Measurements from ENCODE around the gene GAREM1.
A peak's percentile ranks its signal among the peaks of the same experiment; 100 is the strongest.
"Not testable (repeated sequence)": the region's sequence is repeated elsewhere in the genome, so short reads cannot be mapped to it uniquely, and the experiment has no call there.

Gene GAREM1

DNA sequence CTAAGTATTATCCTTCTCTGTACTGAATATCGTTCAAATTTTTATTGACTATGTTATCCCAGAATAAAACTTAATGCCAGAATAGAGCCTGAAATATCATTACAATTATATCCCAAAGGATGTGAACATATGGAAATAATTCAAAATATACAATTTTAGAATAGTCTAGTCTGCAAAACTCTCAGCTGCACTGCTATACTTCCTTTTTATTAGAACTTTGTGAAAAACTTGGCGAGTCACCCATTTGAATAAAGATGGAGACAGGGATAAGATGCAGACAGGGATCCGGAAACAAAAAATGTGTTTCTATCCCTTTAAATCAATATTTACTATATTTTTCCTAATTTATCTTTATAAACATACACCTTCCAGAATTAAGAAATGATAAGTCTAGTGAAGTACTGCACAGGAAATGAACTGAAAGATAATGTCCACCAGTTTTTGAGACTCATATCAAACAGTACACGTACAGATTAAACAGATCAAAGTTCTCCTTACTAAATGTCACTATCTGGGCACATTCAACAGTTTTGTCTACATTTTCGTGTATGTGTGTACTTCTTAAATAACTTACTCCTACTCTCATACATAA lies 173.0 kb downstream of the GAREM1 start:
- DNase-seq (ENCODE audit: low read depth in 1 of 2, low spot score in 1 of 2) = no peak

DNA sequence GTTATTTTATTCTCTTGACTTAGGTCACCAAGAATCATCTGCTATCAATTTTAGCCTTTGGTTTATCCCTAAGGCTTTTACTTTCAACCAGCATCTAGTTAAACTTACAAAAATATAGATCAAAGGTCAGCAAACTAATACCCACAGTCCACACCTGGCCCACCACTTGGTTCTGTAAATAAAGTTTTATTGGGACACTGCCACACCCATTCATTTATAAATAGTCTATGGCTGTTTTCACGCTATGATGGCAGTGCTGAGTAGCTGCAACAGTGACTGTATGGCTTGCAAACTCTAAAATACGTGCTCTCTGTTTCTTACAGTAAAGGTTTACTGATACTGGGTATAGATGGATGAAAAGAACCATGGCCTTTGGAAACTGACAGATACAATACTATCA lies 173.8 kb downstream of the GAREM1 start:
- DNase-seq (ENCODE audit: low read depth in 1 of 2, low spot score in 1 of 2) = no peak

DNA sequence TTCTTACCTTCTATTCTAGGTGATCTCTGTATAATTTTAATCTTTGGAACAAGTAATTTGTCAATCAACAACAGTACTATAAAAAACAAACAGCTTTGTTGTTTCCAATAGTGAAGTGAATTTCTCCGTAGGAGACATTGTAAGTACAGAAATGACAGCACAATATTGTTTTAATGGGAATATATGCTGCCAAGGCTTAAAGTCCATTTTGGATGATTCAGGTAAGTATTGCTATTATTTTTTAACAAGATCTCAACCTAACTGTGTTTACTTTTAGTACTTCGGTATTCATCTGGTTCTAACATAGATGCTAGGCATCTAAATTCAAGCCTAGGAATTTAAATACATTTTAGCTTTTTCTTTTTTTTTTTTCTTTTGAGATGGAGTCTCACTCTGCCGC lies 175.1 kb downstream of the GAREM1 start:
- DNase-seq (ENCODE audit: low read depth in 1 of 2, low spot score in 1 of 2) = no peak

DNA sequence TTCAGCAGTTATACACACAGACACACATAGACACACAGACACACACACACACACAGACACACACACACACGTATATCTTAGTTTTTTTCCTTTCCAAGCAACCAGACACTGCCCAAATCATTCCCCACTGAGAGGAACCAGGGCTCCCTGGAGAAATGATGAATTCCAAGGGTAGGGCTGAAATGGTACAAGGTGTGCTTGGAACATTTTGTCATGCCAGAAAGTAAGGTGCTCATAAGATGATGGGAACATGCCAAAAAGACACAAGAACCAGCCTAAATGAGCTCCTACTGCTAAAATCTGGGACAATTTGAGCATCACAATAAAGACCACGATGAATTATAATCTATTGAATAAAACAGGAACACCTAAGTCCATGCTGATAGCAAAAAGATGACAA lies 177.6 kb downstream of the GAREM1 start:
- no peak for DNase-seq (ENCODE audit: low read depth in 1 of 2, low spot score in 1 of 2)

DNA sequence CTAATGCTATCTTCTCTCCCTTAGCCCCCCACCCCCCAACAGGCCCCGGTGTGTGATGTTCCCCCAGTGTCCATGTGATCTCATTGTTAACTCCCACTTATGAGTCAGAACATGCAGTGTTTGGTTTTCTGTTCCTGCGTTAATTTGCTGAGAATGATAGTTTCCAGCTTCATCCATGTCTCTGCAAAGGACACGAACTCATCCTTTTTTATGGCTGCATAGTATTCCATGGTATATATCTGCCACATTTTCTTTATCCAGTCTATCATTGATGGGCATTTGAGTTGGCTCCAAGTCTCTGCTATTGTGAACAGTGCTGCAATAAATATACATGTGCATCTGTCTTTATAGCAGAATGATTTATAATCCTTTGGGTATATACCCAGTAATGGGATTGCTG lies 179.1 kb downstream of the GAREM1 start:
- DNase-seq (ENCODE audit: low read depth in 1 of 2, low spot score in 1 of 2) = not testable (repeated sequence)

DNA sequence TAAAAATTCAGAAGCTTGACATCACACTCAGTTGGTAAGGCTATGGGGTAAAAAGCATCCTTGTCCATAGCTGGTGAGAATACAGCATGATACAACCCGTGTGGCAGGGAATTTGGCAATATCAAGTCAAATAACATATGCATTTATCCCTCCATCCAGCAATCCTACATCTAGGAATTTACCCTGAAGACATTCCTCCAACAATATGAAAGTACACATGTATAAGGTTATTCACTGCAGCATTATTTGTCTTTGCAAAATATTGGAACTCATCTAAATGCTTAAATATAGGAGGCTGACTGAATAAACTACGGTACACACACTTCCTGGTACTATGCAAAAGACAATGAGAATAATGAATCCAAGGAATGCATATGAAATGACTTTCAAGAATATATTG lies 179.9 kb downstream of the GAREM1 start:
- no peak for DNase-seq (ENCODE audit: low read depth in 1 of 2, low spot score in 1 of 2)

DNA sequence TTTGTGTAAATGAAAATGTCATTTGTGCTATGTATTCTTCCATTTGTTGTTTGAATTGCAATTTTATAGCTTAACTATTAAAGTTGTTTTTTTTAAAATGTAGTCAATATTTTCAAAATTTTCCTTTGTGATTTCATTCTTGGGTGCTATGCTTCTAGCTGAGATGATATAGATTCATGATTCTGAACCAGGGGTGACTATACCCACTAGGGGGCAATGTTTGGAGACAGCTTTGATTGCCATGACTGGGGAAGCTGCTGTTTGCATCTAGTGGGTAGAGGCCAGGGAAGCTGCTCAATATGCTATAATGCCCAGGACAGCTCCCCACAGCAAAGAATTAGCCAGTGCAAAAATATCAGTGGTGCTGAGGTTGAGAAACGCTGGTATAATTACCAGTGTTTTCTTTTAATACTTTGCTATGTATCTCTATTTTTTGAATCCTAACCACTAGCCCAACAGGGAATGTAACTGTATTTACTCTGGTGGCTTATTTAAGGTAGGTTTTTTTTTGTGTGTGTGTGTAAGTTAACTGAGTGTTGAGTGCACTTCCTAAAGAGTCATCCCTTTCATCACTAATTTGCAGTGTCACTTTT lies 181.1 kb downstream of the GAREM1 start:
- peak in 1 of 2 donors; percentile 25 for DNase-seq (ENCODE audit: low read depth in 1 of 2, low spot score in 1 of 2)

DNA sequence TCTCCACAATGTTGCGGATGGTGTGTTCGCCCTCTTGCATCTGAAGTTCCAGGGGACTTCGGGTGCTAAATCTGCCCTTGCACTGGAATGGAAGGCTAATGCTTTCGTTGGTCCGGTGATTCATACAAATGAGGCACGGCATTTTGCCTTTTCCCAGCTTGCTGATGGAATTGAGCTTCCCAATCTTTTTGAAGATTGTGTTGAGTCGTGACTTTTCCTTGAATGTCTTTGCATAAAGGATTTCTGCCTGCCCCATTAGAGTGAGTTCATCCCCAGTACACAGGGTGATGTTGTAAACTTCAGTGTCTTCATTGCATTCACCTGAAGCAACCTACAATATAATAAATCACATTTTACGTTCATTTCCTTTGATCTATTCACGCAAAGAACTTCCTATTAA lies 182.8 kb downstream of the GAREM1 start:
- no peak for DNase-seq (ENCODE audit: low read depth in 1 of 2, low spot score in 1 of 2)

DNA sequence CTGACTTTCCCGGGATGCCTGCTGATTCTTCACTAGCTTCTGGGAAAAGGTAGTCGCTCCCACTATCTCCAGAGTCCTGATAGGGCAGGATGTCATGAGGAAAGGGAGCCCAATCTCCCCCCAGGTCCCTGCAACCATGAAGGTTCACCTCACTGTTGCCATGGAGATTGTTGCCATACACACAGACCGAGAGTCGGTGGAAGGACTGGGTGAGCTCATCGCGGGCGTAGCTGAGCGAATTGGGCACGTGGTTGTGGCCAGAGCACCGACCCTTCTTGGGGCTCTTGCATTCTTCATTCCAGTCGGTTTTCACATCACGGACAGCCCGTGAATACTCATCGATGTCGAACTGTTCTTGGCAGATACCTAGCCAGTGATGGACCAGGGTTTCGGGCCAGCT lies 183.4 kb downstream of the GAREM1 start:
- DNase-seq (ENCODE audit: low read depth in 1 of 2, low spot score in 1 of 2) = no peak

DNA sequence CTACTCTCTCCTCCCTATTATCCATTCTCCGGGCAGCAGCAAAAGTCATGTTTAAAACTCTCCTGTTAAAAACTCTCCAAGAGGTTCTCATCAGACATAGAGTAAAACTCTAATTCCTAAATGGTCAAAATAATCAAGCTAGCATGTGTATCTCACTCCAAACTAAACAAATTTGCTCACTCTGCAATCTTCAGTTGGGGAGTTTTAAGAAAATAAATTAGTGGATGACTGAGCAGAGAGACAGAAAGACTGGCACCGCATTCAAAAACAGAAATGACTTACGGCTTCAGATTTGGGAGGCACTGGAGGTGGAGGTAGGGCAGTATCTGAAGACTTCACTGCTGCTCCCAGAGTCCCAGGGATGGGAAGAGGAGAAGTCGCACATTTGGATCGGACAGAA lies 183.9 kb downstream of the GAREM1 start:
- no peak for DNase-seq (ENCODE audit: low read depth in 1 of 2, low spot score in 1 of 2)

DNA sequence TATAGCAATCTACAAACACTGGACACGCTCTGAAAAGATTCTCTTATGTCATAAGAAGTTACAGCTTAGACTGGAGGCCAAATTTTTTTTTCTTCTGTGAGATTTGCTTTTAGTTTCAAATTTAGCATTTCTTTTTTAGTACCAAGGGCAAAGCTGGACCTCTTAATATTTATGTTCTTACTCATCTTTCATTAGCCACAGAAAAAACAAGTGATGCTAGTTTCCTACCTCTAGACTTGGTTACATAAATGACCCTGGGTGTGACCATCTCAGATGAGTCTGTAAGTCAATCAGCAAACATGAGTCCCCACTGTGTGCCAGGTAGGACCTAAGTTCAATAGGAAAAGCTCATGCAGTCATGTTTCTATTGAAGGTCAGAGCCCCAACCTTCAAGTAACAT lies 186.4 kb downstream of the GAREM1 start:
- no peak for DNase-seq (ENCODE audit: low read depth in 1 of 2, low spot score in 1 of 2)

DNA sequence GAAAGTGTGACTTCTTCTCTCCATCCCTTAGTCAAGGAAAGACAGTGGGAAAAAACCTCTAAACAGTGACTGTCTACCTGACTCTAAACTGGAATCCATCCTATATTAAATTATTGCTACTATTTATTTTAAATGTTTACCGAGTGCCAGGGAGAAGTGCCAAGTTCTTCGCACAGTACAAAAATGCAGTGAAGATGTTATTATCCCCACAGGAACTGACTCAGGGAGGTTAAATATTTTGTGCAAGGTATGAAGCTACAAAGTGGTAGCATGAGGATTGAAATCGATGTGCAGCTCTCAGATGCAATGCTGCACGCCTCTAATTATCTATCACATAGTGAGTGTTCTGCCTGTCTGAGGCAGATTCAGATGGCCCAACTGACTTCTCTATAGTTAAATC lies 189.8 kb downstream of the GAREM1 start:
- DNase-seq (ENCODE audit: low read depth in 1 of 2, low spot score in 1 of 2) = no peak

DNA sequence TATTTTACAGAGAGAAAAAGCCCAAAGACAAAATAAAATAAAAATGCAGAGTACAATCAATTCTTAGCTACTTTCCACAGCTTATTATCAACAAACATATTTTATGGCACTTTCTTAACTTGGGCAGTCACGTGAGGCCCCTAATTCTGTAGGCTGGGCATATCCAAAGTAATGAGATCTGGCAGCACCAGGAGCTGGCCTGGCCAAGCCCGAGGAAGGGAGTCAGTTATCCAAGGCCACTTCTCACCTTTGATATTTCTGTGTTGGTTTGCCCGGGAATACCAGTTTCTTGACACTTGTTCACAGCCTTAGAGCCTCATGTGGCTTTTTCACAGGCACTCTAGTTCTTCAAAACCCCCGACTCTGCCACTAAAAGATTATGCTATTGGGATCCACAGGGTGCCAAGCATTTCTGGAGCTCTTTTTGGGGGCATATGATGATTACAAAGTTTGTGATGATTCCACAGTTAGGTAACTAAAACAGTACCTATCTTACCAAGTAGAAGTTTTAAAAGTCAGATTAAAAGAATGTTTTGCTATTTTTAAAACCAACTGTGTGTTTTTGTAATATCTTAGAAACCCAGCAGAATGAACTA lies 190.4 kb downstream of the GAREM1 start:
- no peak for DNase-seq (ENCODE audit: low read depth in 1 of 2, low spot score in 1 of 2)

DNA sequence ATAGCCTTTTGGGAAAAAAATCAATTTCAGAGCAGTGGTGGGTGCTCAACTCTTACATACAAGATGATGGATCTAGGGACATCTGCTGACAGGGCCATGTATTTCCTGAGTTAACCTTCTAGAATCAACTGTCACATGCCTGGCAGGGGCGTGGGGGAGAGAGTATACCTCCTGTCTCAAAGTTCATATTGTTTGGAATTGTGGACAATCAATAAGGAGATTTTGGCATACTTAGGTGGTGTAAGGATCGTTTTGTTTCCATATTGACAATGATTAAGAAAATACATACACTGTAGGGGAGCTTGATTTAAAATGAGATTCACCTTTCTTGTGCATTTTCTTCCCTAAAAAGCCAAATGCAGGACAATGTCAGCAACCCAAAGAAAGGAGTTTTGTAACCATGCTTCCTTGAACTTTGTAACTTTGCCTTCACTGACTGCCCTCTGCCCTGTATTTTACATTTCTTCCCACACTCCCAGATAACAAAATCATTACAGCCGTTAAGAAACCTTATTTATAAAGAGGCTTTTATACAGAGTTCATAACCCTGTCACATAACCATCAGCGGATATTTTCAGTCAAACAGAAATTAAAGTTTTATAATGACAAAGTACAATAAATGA lies 192.4 kb downstream of the GAREM1 start:
- DNase-seq (ENCODE audit: low read depth in 1 of 2, low spot score in 1 of 2) = no peak

DNA sequence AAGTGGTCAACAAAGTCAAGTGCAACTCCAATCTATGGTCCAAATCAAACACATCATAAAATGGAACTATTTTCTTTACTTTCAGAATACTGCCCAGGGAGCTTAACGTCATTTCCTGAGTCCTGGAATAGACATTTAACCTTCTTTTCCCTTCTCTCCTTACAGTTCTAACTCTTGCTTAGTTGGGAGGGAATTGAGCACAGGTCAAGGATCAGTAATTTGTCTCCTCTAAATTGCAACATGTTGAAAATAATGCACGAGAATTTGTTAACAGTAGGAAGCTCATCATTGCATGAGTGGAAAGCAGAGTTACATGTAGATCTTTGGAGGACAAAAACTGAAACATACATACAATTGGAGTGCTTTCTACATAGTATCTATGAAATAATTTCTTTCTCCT lies 193.1 kb downstream of the GAREM1 start:
- DNase-seq (ENCODE audit: low read depth in 1 of 2, low spot score in 1 of 2) = no peak

DNA sequence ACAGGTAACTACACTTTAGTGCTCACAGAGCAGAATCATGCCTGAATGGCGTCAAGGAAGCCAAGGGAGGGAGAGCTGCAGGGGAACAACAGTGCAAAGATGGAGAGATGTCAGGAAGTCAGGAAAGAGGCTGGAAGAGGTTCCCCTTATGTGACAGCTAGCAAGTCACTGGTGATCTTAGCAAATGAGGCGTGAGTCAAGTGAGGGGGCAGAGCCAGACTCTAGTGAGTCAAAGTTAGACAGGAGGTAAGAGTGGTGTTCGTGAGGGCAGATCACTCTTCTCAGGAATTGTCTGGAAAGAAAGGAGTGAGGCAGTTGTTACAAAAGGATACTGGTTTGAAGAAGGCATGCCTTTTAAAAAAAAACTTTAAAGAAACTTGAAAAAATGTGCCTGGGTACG lies 193.8 kb downstream of the GAREM1 start:
- no peak for DNase-seq (ENCODE audit: low read depth in 1 of 2, low spot score in 1 of 2)

DNA sequence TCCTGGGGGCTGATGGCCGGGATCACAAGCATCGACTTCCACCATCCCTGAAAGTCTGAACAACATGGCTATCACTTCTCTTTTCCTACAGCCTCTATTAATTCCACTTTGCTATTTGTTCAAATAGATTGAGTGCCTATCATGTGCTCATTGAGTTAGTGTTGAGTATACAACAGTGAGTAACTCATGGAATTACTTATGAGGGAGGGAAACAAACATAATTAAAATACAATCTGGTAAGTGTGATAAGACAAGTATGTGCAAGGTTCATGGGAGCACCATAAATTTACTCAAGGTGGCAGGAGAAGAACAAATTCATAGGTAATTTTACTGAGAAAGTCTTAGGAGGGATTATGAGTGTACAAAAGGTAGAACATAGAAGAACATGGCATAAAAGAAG lies 194.4 kb downstream of the GAREM1 start:
- no peak for DNase-seq (ENCODE audit: low read depth in 1 of 2, low spot score in 1 of 2)

DNA sequence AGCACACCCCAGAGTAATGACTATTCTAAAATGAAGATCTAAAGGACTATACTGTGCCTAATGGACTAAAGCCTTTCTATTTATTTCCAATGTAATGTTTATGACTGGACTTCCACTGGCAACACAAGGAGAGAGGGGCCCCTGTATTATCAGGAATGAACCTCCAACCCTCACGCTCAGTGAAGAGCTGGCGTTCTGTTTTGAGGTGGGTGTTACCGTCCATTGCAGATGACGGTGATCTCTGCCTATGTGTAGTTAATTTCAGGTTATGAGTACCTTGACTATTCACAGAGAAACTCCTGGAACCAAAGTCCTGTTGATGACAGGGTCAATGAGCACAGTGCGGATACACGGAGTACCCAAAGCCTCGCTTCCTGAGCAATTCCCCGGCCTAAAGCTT lies 195.5 kb downstream of the GAREM1 start:
- no peak for DNase-seq (ENCODE audit: low read depth in 1 of 2, low spot score in 1 of 2)

DNA sequence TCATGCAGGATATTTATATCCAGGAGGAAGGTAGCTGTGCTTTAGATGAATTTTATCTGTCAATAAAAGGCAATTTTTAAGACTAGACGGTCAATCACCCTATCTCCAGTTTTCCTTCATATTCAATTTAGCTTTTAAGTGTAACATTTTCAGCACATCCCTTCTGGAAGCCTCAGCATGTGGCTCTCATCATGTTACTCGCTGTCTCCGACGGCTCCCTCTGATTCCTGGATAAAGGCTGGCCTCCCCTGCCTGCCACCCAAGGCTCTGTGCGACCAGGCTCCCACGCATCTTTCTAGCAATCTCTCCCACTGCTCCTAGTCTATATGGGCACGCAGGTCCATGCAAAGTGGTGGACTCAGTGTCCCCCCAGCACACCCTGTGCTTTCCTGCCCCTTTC lies 196.4 kb downstream of the GAREM1 start:
- DNase-seq (ENCODE audit: low read depth in 1 of 2, low spot score in 1 of 2) = no peak

DNA sequence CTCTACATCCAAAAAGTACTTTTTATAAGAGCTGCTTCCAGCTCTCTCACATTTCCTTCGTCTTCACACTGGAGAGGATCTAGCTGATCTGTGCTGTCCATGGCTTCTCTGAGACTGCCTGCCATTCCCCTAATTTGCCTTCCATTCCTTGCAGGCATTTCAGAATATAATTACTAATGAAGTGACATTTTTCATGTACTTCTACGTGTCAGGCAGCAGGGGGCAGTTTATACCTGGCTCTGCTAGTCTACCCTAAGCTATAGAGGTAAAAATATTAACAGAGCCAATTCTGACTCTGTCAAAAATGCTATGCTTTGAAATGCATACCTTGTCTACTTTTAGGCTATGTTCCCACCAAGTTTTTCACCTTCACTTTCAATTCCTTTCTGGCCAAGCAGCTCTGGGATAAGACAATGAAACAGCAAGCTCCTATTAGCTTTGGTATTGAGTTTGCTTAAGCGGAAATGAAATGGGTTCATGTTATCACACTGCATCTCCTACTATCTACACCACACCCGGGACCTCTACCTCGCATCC lies 198.9 kb downstream of the GAREM1 start:
- no peak for DNase-seq (ENCODE audit: low read depth in 1 of 2, low spot score in 1 of 2)

DNA sequence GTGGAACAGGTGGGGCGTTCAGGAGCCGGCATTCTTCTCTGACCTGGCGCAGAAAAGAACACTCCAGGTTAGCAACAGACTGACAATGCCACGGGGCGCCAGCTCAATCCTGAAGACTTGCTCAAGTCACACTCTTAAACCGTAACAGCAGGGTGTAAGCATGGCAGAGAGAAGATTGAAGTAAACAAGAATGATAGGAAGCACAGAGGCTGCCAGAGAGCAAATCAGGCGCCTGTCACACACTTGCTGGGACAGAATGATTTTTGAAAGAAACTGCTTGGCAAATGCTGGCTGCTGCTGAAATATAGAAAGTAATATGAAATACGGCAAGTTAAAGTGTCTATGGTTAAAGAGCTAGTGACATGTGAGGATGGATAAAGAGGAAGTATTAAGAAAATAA lies 200.3 kb downstream of the GAREM1 start:
- DNase-seq (ENCODE audit: low read depth in 1 of 2, low spot score in 1 of 2) = no peak

DNA sequence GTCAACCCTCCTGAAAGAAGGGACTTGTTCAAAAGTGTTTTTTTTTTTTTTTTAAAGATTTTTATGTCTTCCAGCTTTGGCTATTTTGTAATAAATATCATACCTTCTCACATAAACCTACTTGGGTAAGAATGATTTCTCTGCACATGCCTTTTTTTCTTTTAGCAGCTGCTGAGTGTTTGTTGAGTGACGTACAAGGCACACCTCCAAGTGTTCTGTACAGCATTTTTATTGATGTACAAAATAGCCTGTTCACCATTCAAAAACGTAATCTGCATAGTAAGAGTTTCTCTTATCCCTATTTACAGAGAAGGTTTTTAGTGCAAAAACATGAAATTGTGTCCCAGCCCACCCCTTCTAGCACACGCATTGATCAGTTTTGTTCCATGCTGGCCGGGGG lies 203.2 kb downstream of the GAREM1 start:
- no peak for DNase-seq (ENCODE audit: low read depth in 1 of 2, low spot score in 1 of 2)

Data from activated CD4-positive, alpha-beta T cell treated with anti-CD3 and anti-CD28 coated beads, Interleukin-2, amount 50 U/mL, for 24 hours (primary cell).